Measurements from ENCODE around the gene AIF1. TPM values are rescaled to one million over a fixed set of nuclear protein-coding genes. Genes with fewer than 3 reads are reported as not detected.

The AIF1 gene
- total RNA-seq, 4 donors from 2014 or later: 30.9 to 177 (median 76.2) TPM

DNA sequence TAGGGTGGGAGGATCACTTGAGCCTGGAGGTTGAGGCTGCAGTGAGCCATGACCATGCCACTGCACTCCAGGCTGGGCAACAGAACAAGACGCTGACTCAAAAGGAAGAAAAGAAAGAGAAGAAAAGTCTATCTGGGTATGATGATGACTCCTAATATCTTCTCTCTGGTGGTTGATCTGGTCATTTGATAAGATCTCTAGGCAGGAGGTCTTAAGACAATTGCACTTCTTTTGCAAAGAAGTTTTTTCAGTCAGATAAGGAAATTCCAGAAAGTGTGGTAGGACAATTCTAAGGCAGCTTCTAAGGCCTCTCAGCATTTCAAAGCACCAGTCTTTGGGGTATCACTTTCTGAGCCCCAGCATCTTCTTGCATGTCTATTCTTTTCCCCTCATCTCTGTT, 7.7 kb upstream of the AIF1 start:
- no peak for TF ChIP-seq CTCF (IDR thresholded peaks at IDR 0.05; ENCODE audit: low read depth)

GRCh38 chr6:31609519-31610406, 5.3 kb upstream of the AIF1 start:
- no peak for TF ChIP-seq CTCF (IDR thresholded peaks at IDR 0.05; ENCODE audit: low read depth)

DNA sequence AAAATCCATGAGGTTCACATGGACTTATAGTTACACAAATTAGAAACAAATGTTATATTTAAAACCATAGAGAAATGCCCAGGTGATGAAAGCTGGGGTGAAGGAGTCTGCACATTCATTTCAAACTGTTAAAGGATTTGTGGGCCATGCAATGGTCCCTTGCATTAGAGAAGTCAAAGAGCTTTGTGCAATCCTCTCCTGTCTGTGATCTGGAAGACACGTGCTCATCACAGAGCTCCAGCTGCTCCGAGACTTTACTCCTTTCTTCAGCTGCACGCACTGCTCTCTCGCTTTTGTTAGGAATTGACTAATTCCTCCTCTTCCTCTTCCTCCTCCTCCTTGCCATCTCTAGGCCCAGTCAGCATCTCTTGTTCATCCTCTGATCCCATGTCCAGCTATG, 4.1 kb upstream of the AIF1 start:
- no peak for TF ChIP-seq CTCF (IDR thresholded peaks at IDR 0.05; ENCODE audit: low read depth)

- TF ChIP-seq CTCF (IDR thresholded peaks at IDR 0.05; ENCODE audit: low read depth): no peak
Observed at GRCh38 chr6:31614075-31614619, 887 bp upstream of the AIF1 start.

DNA sequence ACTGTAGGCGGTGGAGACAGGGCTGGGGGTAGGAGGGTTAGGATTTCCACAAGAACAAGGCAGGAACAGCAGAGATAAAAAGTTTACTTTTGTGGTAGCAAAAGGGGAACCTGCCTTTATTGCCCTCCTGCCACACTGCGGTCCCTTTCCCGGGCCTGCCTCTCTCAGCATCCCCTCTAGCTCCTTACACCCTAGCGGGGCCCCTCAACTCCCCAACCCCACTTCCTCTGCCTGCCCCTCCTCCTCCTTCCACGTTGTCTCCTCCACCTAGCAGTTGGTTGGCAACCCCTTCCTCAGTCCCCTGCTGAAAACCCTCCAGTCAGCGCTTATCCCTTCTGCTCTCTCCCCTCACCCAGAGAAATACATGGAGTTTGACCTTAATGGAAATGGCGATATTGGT, 714 bp downstream of the AIF1 start:
- TF ChIP-seq CTCF (IDR thresholded peaks at IDR 0.05; ENCODE audit: low read depth): no peak

DNA sequence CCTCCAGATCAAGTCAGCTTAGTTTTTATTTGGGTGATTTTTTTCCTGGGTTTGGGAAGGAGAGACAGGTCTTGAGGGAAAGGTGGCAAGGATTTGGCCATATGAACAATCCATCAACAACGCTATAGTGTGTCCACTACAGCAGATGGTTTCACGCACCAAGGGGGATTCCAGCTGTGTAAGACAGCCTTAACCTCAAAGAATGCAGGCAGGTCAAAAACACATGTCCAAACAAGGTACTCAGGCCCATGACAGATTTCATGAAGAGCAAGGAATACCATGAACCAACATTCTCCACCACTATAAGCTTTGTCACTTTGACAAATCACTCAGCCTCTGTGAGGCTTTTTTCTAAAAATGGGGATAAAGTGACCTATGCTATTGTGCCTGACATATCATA, 2.0 kb downstream of the AIF1 start:
- TF ChIP-seq CTCF (IDR thresholded peaks at IDR 0.05; ENCODE audit: low read depth): no peak

DNA sequence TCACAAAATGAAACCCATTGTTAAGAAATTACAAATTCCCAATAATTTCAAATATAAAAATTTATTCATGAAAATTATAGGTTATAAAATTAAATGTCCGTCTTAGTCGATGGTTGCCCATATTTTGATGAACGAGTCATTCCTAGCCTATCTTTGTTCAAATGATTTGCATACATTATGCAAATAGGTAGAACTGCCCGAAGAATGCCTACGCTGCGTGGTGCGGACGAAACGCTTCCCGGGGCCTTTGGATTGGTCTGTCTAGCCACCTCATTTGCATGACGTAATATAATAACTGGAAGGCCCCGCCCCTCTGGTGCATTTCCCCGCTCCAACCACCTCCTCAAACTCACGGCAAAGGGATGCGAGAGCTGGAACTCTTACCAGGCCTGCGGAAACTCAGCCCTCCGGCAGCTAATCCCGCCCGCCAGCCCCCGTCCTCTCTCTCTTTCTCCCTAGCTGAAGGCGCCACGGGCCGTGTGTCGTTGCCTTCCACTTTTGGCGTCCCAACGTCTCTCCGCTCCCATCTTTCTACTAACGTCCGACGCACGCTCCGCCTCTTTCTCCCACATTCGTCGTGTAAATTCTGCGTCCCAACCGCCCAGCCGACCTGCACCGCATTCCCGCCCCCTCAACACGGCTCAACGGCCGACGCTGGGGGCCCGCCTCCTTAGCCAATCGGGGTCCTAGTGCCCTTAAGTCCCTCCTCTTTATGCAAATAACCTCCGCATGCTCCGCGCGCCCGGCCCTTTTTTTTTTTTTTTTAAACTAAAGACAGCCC, 5.0 kb downstream of the AIF1 start:
- no peak for TF ChIP-seq CTCF (IDR thresholded peaks at IDR 0.05; ENCODE audit: low read depth)

Measured in subcutaneous adipose tissue (tissue), 4 donors.